ENCODE data around the gene SMIM24.
"Not testable (repeated sequence)": the region's sequence is repeated elsewhere in the genome, so short reads cannot be mapped to it uniquely, and the experiment has no call there.

DNA sequence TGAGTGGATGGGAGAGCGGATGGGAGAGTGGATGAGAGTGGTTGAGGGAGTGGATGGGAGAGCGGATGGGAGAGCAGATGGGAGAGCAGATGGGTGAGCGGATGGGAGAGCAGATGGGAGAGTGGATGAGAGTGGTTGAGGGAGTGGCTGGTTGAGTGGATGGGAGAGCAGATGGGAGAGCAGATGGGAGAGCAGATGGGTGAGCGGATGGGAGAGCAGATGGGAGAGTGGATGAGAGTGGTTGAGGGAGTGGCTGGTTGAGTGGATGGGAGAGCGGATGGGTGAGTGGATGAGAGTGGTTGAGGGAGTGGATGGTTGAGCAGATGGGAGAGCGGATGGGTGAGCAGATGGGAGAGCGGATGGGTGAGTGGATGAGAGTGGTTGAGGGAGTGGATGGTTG is 49.0 kb upstream of the SMIM24 start:
- TF ChIP-seq, protein P1, sequence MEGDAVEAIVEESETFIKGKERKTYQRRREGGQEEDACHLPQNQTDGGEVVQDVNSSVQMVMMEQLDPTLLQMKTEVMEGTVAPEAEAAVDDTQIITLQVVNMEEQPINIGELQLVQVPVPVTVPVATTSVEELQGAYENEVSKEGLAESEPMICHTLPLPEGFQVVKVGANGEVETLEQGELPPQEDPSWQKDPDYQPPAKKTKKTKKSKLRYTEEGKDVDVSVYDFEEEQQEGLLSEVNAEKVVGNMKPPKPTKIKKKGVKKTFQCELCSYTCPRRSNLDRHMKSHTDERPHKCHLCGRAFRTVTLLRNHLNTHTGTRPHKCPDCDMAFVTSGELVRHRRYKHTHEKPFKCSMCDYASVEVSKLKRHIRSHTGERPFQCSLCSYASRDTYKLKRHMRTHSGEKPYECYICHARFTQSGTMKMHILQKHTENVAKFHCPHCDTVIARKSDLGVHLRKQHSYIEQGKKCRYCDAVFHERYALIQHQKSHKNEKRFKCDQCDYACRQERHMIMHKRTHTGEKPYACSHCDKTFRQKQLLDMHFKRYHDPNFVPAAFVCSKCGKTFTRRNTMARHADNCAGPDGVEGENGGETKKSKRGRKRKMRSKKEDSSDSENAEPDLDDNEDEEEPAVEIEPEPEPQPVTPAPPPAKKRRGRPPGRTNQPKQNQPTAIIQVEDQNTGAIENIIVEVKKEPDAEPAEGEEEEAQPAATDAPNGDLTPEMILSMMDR (IDR thresholded peaks at IDR 0.05; ENCODE audit: borderline replicate concordance, extremely low read depth, low read length, poor library complexity, severe bottlenecking), result not testable (repeated sequence)
- TF ChIP-seq EZH2 (IDR thresholded peaks at IDR 0.05; ENCODE audit: borderline replicate concordance, low read depth, low read length, severe bottlenecking), result not testable (repeated sequence)
